Parathyroid adenoma (tissue), 2 donors: Measurements from ENCODE around the gene CCDC192.

Source experiments
- H2AFZ ChIP-seq: fragments of 300-600 bp; sonication (generic); one replicate; pipeline ENCODE4 v1.7.0; 2017; ENCODE audit warnings: antibody characterized with exemption, mild to moderate bottlenecking
- H3K27ac ChIP-seq: fragments of 300-600 bp; sonication (generic); one replicate; pipeline ENCODE4 v1.7.0; 2017
- H3K27me3 ChIP-seq: fragments of 300-600 bp; sonication (generic); one replicate; pipeline ENCODE4 v1.7.0; 2017; ENCODE audit warnings: low read length; ENCODE audit not compliant: control insufficient read depth, insufficient read depth
- H3K36me3 ChIP-seq: fragments of 300-600 bp; sonication (generic); one replicate; pipeline ENCODE4 v1.7.0; 2017; ENCODE audit warnings: low read length; ENCODE audit not compliant: control insufficient read depth, insufficient read depth
- H3K4me1 ChIP-seq: fragments of 300-600 bp; sonication (generic); one replicate; pipeline ENCODE4 v1.7.0; 2017; ENCODE audit warnings: control low read depth
- H3K4me2 ChIP-seq: fragments of 300-600 bp; sonication (generic); one replicate; pipeline ENCODE4 v1.7.0; 2017; ENCODE audit warnings: low read length
- H3K4me3 ChIP-seq: fragments of 300-600 bp; sonication (generic); one replicate; pipeline ENCODE4 v1.7.0; 2017; ENCODE audit warnings: low read depth, low read length
- H3K79me2 ChIP-seq: fragments of 300-600 bp; sonication (generic); one replicate; pipeline ENCODE4 v1.7.0; 2017; ENCODE audit warnings: control low read depth
- H3K9ac ChIP-seq: fragments of 300-600 bp; sonication (generic); one replicate; pipeline ENCODE4 v1.7.0; 2017; ENCODE audit warnings: mild to moderate bottlenecking
- H3K9me3 ChIP-seq: fragments of 300-600 bp; sonication (generic); one replicate; pipeline ENCODE4 v1.7.0; 2017; ENCODE audit warnings: low read length; ENCODE audit not compliant: control insufficient read depth
- CTCF ChIP-seq: fragments of 300-600 bp; sonication (generic); IDR thresholded peaks from one replicate; pipeline ENCODE4 v1.7.0; 2017; ENCODE audit warnings: antibody characterized with exemption, mild to moderate bottlenecking
- donor health status: primary hyperparathyroidism.

Gene CCDC192

GRCh38 chr5:127754259-127754658 is 51.1 kb downstream of the CCDC192 start:
- Histone ChIP-seq H3K9me3 (no peaks in the 10 kb centered on the region), H2AFZ (no peak overlapping the region), H3K36me3 (no peaks in the 10 kb centered on the region), H3K4me1 (no peaks in the 10 kb centered on the region), H3K9ac (no peak overlapping the region), H3K79me2 (no peaks in the 10 kb centered on the region), H3K27ac (no peak overlapping the region), H3K4me2 (no peak overlapping the region), H3K27me3 (no peaks in the 10 kb centered on the region), H3K4me3 (no peak overlapping the region)
- TF ChIP-seq CTCF, result no peak

GRCh38 chr5:127754706-127755105 is 51.5 kb downstream of the CCDC192 start:
- Histone ChIP-seq H3K4me2 (no peak overlapping the region), H3K9ac (no peak overlapping the region), H3K27me3 (no peaks in the 10 kb centered on the region), H2AFZ (no peak overlapping the region), H3K27ac (no peak overlapping the region), H3K79me2 (no peaks in the 10 kb centered on the region), H3K4me3 (no peak overlapping the region), H3K36me3 (no peaks in the 10 kb centered on the region), H3K9me3 (no peaks in the 10 kb centered on the region), H3K4me1 (no peaks in the 10 kb centered on the region)
- TF ChIP-seq CTCF, result no peak

- H3K4me2 ChIP-seq, result no peak overlapping the region
- H2AFZ ChIP-seq, result no peak overlapping the region
- H3K27me3 ChIP-seq, result no peaks in the 10 kb centered on the region
- H3K36me3 ChIP-seq, result no peaks in the 10 kb centered on the region
- no peak overlapping the region for H3K9ac ChIP-seq
- no peaks in the 10 kb centered on the region for H3K4me1 ChIP-seq
- no peak overlapping the region for H3K4me3 ChIP-seq
- H3K79me2 ChIP-seq, result no peaks in the 10 kb centered on the region
- H3K27ac ChIP-seq, result no peak overlapping the region
- no peaks in the 10 kb centered on the region for H3K9me3 ChIP-seq
- peak; percentile 27 for TF ChIP-seq CTCF
Measured at GRCh38 chr5:127757576-127757975, 54.4 kb downstream of the CCDC192 start.

GRCh38 chr5:127758766-127759283 is 55.6 kb downstream of the CCDC192 start:
- Histone ChIP-seq H3K36me3 (no peaks in the 10 kb centered on the region), H3K27ac (no peak overlapping the region)

More at GRCh38 chr5:127758766-127759283, 55.6 kb downstream of the CCDC192 start:
- Histone ChIP-seq H3K4me3 (no peak overlapping the region), H3K4me1 (no peaks in the 10 kb centered on the region), H2AFZ (no peak overlapping the region), H3K79me2 (no peaks in the 10 kb centered on the region), H3K4me2 (no peak overlapping the region), H3K27me3 (no peaks in the 10 kb centered on the region), H3K9ac (no peak overlapping the region), H3K9me3 (no peaks in the 10 kb centered on the region)
- TF ChIP-seq CTCF, result no peak
